Parathyroid adenoma (tissue), 2 donors: ENCODE measurements around the gene FLNB.
A peak's percentile ranks its signal among the peaks of the same experiment; 100 is the strongest.

Experiments
- H2AFZ ChIP-seq: fragments of 300-600 bp; sonication (generic); one replicate; pipeline ENCODE4 v1.7.0; 2017; ENCODE audit warnings: antibody characterized with exemption, mild to moderate bottlenecking
- H3K27ac ChIP-seq: fragments of 300-600 bp; sonication (generic); one replicate; pipeline ENCODE4 v1.7.0; 2017
- H3K27me3 ChIP-seq: fragments of 300-600 bp; sonication (generic); one replicate; pipeline ENCODE4 v1.7.0; 2017; ENCODE audit warnings: low read length; ENCODE audit not compliant: control insufficient read depth, insufficient read depth
- H3K36me3 ChIP-seq: fragments of 300-600 bp; sonication (generic); one replicate; pipeline ENCODE4 v1.7.0; 2017; ENCODE audit warnings: low read length; ENCODE audit not compliant: control insufficient read depth, insufficient read depth
- H3K4me1 ChIP-seq: fragments of 300-600 bp; sonication (generic); one replicate; pipeline ENCODE4 v1.7.0; 2017; ENCODE audit warnings: control low read depth
- H3K4me2 ChIP-seq: fragments of 300-600 bp; sonication (generic); one replicate; pipeline ENCODE4 v1.7.0; 2017; ENCODE audit warnings: low read length
- H3K4me3 ChIP-seq: fragments of 300-600 bp; sonication (generic); one replicate; pipeline ENCODE4 v1.7.0; 2017; ENCODE audit warnings: low read depth, low read length
- H3K79me2 ChIP-seq: fragments of 300-600 bp; sonication (generic); one replicate; pipeline ENCODE4 v1.7.0; 2017; ENCODE audit warnings: control low read depth
- H3K9ac ChIP-seq: fragments of 300-600 bp; sonication (generic); one replicate; pipeline ENCODE4 v1.7.0; 2017; ENCODE audit warnings: mild to moderate bottlenecking
- H3K9me3 ChIP-seq: fragments of 300-600 bp; sonication (generic); one replicate; pipeline ENCODE4 v1.7.0; 2017; ENCODE audit warnings: low read length; ENCODE audit not compliant: control insufficient read depth
- CTCF ChIP-seq: fragments of 300-600 bp; sonication (generic); IDR thresholded peaks from one replicate; pipeline ENCODE4 v1.7.0; 2017; ENCODE audit warnings: antibody characterized with exemption, mild to moderate bottlenecking
- donor health status: primary hyperparathyroidism.

FLNB gene

GRCh38 chr3:58021072-58021959 lies 13.1 kb downstream of the FLNB start:
- TF ChIP-seq CTCF, result no peak
- Histone ChIP-seq H2AFZ (no peak overlapping the region), H3K4me3 (no peak overlapping the region), H3K36me3 (no peaks in the 10 kb centered on the region), H3K4me2 (peak overlapping the region; percentile 3), H3K9me3 (no peaks in the 10 kb centered on the region), H3K4me1 (peaks cover 18% of the 10 kb centered on the region), H3K79me2 (peaks cover 15% of the 10 kb centered on the region), H3K9ac (no peak overlapping the region), H3K27me3 (no peaks in the 10 kb centered on the region), H3K27ac (peak overlapping the region; percentile 7)

- Histone ChIP-seq H3K27ac (no peak overlapping the region), H3K4me2 (no peak overlapping the region), H3K36me3 (no peaks in the 10 kb centered on the region), H3K4me3 (no peak overlapping the region), H3K9me3 (no peaks in the 10 kb centered on the region), H3K79me2 (peaks cover 17% of the 10 kb centered on the region), H3K9ac (no peak overlapping the region), H3K27me3 (no peaks in the 10 kb centered on the region), H3K4me1 (peaks cover 18% of the 10 kb centered on the region), H2AFZ (no peak overlapping the region)
- TF ChIP-seq CTCF, result no peak
These were observed 13.7 kb downstream of the FLNB start for GRCh38 chr3:58021962-58022361.

GRCh38 chr3:58022490-58022889 lies 14.3 kb downstream of the FLNB start:
- Histone ChIP-seq H2AFZ (no peak overlapping the region), H3K27ac (no peak overlapping the region), H3K9me3 (no peaks in the 10 kb centered on the region), H3K9ac (no peak overlapping the region), H3K27me3 (no peaks in the 10 kb centered on the region), H3K4me1 (peaks cover 18% of the 10 kb centered on the region), H3K36me3 (no peaks in the 10 kb centered on the region), H3K4me2 (no peak overlapping the region), H3K79me2 (peaks cover 17% of the 10 kb centered on the region), H3K4me3 (no peak overlapping the region)
- TF ChIP-seq CTCF, result no peak

- H3K79me2 ChIP-seq, result peaks cover 20% of the 10 kb centered on the region
- H2AFZ ChIP-seq, result no peak overlapping the region
- no peak overlapping the region for H3K27ac ChIP-seq
- TF ChIP-seq CTCF, result no peak
- no peaks in the 10 kb centered on the region for H3K9me3 ChIP-seq
- no peak overlapping the region for H3K4me2 ChIP-seq
- no peak overlapping the region for H3K9ac ChIP-seq
- no peaks in the 10 kb centered on the region for H3K27me3 ChIP-seq
- H3K4me3 ChIP-seq, result no peak overlapping the region
- H3K36me3 ChIP-seq, result no peaks in the 10 kb centered on the region
- H3K4me1 ChIP-seq, result peaks cover 18% of the 10 kb centered on the region
These were observed 15.3 kb downstream of the FLNB start for GRCh38 chr3:58023531-58023930.

- Histone ChIP-seq H3K27ac (no peak overlapping the region), H3K4me3 (no peak overlapping the region)
These were observed 17.2 kb downstream of the FLNB start for GRCh38 chr3:58025406-58025805.

More at GRCh38 chr3:58025406-58025805, 17.2 kb downstream of the FLNB start:
- Histone ChIP-seq H3K4me1 (peaks cover 25% of the 10 kb centered on the region), H3K79me2 (peaks cover 34% of the 10 kb centered on the region), H3K9ac (no peak overlapping the region), H2AFZ (no peak overlapping the region), H3K36me3 (no peaks in the 10 kb centered on the region), H3K4me2 (no peak overlapping the region), H3K27me3 (no peaks in the 10 kb centered on the region), H3K9me3 (no peaks in the 10 kb centered on the region)
- no peak for TF ChIP-seq CTCF
